Measurements from ENCODE around the gene ZC3H12C.

Gene ZC3H12C

DNA sequence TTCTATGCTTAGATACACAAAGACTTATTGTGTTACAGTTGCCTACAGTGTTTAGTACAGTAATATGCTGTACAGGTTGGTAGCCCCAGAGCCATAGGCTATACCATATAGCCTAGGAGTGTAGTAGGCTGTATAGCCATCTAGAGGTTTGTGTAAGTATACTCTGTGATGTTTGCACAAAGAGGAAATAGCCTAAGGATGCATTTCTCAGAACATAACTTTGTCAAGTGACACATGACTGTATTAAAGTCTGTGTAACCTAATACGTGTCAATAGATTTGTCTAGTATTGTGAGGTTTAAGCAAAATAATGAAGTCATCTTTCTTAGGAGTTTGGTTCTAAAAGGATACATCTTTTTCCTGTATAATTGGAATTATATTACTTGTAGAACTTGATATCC is 5.5 kb downstream of the ZC3H12C start:
- DNase-seq (ENCODE audit: low spot score): no peak

DNA sequence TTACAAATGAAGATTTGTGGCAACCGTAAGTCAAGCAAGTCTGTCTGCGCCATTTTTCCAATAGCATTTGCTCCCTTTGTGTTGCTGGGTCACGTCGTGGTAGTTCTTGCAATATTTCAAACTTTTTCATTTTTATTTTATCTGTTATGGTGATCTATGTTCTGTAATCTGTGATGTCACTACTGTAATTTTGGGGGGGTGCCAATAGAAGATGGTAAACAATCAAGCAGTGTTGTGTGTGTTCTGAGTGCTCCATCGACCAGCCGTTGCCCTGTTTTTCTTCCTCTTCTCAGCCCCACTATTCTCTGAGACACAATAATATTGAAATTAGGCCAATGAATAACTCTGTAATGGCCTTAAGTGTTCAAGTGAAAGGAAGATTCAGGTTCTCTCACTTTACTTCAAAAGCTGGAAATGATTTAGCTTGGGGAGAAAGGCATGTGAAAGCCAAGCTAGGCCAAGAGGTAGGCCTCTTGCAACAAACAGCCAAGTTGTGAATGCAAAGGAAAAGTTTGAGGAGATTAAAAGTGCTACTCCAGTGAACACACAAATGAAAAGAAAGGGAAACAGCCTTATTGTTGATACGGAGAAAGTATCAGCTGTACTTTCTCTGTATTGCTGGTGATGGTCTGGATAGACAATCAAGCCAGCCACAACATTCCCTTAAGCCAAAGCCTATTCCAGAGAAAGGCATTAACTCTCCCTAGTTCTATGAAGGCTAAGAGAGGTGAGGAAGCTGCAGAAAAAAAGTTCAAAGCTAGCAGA is 7.5 kb downstream of the ZC3H12C start:
- no peak for DNase-seq (ENCODE audit: low spot score)

DNA sequence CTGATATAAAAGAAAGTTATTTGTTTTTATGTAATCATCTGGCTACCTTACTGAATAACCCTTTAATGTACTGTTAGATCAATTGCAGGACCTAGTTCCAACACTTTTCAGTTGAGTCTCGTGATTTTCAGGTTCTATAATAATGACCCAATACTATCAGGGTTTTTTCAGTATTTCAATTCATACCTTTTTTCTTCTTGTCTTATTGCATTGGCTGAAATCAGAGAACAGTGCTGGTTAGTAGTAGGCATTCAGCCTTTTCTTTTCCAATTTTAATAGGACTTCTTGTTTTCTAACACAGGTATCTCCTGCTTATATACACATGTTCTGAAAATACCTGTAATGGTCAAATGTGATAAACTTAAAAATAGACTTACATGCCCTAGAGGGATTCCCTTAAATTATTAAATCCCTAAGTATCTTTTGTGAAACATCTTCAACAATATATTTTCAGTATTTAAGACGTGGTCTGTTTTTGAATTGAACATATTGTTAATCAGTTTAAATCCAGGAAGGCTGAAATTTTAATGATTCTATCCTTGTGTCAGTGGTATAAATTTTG is 13.6 kb downstream of the ZC3H12C start:
- DNase-seq (ENCODE audit: low spot score): no peak

DNA sequence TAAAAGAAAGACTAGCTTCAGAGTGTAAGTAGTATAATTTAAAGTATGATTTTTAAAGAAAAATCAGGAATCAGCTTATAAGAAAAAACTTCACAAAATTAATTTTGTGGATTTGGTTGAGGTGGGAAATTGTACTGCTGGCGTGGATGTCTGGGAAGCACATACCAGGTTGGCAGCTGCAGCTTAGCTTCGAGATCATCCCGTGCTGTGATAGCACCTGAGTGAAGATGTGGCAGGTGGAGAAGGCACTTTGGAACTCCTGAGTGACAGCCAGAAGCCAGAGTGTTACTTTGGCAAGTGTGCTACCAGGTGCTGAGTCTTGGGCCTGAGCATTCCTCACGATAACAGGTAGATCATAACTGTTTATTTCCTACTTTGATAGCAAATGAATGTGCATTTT is 17.7 kb downstream of the ZC3H12C start:
- no peak for DNase-seq (ENCODE audit: low spot score)

DNA sequence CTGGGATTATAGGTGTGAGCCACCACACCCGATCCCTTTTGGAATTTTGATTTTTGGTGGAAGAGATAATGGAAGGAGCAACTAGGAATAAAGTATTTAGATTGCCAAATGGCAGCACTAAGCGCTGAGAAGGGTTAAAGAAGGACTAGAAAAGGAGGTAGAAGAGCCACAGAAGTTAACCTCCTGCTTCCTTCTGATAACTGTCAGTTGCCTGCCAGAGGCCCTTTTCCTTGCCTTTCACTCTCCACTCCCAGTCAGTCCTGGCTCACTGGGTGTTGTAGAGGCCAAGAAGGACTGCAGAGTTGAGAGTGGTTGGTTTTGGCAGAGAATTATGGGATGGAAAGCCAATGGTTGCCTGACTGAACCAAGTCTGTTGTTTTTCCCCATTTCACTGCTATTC is 19.3 kb downstream of the ZC3H12C start:
- DNase-seq (ENCODE audit: low spot score): no peak

DNA sequence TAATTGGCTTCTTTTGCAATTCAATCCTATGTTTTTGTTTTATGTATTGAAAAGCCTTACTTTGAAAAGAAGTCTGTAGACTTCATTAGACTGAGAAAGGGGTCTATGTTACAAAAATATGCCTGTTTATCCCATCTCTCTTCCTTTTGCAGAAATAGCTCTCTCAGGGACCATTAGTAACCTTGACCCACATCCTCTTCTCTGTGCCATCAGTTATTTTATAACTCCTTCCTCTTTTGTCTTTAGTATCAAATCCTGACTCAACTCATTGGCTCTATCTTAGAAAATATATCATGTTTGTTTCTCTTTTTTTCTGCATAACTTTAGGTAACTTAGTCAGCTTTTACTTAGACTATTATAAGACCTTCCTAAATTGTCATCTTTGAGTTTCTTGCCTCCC is 20.3 kb downstream of the ZC3H12C start:
- DNase-seq (ENCODE audit: low spot score): no peak

DNA sequence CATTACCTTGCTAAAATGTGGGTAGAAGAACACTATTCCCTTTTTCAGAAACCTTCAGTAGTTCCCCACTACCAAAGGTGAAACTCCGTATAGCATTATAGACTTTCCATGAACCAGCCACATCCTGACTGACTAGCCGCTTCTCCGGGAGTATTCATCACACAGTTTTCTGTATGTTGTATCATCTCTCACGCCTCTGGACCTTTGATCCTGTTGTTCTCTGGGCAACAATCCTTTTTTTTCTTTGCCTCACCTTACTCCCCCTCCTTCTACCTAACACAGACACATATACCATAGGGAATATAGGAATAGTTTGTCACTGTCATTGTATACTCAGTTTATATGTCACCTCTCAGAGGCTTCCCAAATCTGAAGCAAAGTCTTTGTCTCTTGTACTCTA is 20.8 kb downstream of the ZC3H12C start:
- no peak for DNase-seq (ENCODE audit: low spot score)

DNA sequence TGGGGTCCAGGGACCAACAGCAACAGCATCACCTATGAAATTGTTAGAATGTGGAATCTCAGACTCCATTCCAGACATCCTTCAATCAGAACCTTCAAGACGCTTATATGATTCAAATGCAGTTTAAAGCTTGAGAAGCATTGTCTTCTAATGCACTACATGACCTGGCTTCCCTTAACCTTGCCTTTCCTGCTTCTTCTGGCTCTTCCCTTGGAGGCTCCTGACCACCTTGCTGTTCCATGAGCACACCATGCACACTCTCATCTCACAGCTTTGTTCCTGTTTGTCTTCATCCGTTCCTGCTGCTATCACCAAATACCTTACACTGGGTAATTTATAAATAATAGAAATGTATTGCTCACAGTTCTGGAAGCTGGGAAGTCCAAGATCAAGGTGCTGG is 26.1 kb downstream of the ZC3H12C start:
- no peak for DNase-seq (ENCODE audit: low spot score)

DNA sequence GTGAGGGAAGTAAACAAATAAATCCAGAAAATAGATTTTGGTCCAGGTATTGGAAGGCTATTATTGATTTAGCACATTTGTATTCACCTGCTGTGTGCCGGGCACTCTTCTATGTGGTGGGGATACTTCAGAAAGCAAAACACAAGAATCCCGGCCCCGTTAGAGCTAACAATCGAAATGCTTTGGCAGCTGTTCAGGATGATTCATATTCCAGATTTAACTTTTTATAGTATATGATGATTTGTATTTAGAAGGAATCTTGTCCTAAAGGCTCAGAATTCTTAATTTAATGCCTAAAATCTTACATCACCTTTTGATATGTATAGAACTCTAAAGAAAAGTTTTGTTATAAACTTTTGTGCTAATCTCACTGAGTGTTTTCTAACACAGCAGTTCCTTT is 28.0 kb downstream of the ZC3H12C start:
- no peak for DNase-seq (ENCODE audit: low spot score)

DNA sequence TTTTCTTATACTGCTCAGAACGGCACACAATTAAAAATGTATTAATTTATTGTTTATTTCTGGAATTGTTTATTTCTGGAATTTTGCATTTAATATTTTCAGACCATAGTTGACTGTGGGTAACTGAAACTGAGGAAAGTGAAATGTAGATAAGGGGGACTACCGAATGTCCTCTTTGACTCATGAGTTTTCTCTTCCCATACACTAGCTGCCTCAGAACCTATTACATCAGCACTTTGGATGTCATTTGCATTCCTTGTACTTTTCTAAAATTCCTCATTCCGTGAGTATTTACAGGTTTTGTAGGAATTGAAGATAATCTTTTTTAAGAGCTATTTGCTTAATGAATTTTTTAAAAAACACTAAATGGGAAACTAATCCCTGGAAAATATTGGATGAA is 29.8 kb downstream of the ZC3H12C start:
- DNase-seq (ENCODE audit: low spot score): no peak

DNA sequence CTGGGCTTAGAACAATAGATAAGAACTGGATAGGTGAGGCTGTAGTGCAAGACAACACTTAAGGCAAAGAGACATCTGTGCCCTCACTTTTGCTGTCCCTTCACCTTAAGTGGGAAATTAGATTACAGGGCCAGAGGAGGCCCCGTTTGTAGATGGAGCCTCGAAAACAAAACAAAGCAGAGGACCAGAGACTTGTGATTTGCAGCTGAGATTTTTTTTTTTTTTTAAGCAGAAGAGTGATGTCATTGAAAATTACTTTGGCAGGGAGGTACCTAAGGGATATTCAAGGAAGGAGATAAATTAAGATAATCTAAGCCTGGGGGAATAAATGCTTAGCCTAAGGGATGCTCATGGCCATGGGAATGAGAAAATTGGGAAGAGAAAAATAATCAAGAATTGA is 31.4 kb downstream of the ZC3H12C start:
- no peak for DNase-seq (ENCODE audit: low spot score)

DNA sequence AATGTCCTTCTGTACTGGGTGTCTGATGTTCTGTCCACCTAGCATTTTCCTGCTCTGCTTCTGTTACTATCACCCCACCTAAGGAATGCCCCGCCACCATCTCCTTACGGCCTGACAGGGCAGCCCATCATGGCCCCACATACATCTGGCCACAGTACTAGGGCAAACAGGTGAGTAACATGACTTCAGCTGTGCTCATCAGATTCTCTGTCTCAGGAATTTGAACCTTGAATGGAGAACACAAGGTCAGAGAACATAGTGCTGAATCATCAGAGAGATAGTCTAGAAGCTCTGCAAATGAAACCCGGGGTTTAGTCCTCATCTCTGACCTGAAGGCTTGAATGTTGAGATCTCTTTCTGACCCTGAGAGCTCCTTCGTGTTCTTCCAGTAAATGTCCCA is 32.4 kb downstream of the ZC3H12C start:
- DNase-seq (ENCODE audit: low spot score): no peak

DNA sequence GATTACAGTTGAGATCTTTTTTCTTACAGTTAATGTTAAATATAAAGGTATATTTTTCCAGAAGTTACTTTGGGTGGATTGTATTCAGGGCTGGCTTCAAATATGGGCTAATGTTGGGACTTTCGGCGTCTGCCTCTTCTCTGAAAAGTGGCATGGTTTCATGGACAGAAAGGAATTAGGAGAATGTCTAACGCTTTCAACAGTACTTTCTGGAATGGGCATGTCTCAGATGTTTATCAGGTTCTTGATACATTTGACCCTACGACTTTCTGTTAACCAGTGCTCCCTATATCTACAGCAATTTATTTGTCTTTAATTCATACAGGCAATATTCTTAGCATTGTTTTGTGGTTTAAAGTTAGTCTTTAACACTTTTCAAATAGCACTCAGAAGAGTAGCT is 33.7 kb downstream of the ZC3H12C start:
- no peak for DNase-seq (ENCODE audit: low spot score)

DNA sequence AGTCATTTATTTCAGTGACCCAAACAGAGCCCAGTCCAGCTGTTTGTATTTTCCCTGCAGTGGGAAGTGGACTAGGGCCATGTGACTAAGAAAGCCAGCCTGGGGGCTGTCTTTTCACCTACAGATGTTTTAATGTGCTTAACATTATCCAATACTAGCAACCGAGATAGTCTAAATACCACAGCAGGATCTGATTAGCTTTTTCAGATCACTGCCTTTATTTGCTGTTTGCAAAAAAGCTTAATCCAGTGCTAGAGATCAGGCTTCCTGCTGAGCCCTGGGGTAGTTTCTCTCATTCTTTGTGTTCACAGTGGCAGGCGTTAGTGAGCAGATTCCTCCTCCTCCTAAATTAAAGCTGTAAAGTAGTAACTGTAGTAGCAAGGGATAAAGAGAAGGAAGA is 35.0 kb downstream of the ZC3H12C start:
- DNase-seq (ENCODE audit: low spot score): no peak

DNA sequence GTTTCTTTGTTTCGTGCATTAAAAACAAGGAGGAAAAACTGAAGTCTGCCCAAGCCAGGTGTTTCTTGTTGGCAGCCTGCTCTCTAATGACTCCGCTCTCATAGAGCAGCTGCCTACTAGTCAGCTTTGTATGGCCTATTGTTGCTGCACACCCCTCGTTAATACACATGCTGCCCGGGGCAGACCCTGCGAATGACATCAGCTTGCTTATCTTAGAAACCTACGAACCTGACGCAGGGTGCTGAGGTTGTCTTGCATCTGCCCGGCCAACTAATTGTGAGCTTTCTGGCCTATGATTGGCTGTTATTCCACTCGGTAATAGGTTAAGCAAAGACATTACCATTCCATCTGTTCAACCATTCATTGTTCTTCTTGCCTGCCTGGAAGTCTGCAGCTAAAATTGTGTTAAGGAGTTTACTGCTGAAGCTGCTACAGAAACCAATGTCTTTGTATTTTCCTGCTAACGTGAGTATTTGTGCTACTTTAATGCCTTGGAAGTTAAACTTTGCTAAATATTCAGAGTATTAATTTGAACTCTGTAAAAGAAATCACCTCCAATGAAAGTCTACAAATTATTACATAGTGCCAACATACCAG is 37.5 kb downstream of the ZC3H12C start:
- DNase-seq (ENCODE audit: low spot score): no peak

DNA sequence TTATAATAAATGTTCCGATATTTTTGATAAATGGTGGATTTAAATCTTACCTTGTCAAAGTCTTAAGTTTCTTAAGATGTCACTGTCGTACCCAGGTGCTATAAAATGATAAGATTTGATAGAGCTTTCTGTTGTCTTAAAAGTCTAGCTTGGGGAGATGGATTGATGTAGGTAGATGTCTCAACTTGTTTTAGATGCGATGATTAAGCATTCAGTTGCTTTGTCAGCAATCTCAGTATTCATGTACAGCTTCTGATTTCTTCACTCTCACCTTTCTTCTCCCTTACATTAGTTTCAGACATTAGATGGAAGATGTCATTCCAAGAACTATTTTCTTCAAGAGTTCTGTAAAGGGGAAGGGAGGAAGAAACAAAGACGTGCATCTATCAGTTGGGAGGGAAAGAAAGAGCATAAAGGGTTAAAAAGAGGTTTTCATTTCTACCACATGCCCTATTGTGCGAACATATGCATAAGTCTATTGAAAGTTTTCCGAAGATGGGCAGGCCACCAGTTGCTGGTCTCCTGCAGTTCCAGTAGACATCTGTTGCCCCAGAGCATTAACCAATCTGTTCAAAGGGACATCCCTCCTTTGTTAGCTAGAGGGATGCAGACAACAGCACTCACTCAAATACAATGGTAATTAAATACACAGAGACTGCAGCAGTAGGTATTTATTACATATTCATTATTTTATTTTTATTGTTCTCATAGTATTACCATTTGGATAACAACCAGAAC is 38.4 kb downstream of the ZC3H12C start:
- no peak for DNase-seq (ENCODE audit: low spot score)

DNA sequence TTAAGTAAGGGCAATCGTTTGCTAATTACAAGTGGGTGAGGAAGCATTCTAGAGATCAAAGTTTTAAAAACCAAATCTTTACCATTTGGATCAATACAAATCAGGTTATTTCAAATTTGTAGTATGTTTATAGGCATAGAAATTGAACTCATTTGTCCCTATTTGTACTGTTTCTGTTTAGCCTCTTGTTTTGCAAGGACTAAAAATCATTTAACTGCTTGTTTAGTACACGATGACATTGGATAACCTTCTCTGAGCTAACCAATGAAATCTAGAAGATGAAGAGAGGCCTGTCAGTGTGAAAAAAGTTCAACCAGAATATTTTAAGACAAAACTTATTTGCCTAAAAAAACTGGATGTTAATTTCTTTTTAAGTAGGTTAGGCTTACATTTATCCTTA is 40.0 kb downstream of the ZC3H12C start:
- DNase-seq (ENCODE audit: low spot score): no peak

DNA sequence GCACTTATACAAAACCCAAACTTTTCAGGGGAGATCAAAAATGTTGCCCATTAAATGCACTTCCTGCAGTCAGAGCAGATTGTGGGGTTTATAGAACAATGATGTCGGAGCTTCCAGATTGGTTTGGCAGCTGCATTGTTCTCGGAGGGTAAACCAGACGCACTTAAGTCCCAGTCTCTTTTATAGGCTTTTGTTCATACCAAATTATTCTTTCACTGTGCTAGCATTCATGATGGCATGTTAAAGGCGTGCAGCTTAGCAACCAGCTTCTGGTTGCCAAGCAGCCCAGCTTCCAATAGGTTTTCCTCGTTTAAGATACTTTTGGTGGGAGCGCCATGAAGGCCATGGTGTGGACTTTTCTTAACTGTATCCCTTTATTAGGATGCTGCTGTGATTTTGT is 40.9 kb downstream of the ZC3H12C start:
- DNase-seq (ENCODE audit: low spot score): no peak

DNA sequence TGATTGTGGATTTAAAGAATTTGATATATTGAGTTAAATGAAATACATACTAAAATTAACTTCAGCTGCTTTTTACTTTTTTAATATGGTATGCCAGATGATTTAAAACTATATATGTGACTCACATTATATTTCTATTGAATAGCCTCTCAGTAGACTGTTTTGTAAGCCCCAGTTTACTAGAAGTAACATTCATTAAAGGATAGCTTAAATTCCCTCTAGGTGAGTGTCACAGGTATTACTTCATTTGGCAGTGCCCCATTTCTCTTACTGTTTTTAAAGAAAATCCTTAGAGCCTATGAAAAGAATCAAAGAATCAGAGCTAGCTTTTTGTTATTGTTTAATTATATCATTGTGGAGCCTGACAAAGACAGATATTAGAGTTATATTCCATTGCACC is 48.6 kb downstream of the ZC3H12C start:
- no peak for DNase-seq (ENCODE audit: low spot score)

DNA sequence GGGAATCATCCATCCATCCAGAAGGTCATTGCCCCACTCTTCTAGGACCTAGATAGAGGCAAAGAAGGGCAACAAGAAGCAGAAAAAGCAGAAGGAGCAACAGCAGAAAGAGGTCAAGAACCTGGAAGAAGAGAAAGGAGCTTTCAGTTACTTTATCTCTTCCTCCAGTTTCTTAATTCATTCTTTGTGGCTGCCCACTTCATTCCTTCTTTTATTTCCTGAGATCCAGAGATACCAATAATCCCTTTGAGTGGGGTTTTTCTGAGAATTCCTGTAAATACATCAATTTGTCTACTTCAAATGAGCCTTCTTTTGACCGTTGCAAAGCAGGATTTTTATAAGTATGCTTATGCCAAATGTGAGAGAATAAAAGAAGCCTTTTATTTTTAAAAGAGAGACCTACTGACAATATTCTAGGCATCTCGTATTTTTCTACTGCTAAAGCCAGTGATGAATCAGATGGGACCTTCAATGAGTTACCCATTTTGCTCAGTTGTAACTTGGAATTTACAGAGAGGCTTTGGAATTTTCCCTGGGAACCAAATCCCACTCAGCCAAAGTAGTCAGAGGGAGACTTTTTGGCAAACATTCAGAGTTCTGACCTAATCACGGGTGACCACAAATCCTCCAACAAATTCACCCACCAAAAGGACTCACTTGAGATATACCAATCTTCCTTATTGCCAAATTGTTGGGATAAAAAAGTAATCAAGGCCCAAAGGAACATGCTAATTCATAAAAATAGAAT is 54.9 kb downstream of the ZC3H12C start:
- DNase-seq (ENCODE audit: low spot score): no peak

DNA sequence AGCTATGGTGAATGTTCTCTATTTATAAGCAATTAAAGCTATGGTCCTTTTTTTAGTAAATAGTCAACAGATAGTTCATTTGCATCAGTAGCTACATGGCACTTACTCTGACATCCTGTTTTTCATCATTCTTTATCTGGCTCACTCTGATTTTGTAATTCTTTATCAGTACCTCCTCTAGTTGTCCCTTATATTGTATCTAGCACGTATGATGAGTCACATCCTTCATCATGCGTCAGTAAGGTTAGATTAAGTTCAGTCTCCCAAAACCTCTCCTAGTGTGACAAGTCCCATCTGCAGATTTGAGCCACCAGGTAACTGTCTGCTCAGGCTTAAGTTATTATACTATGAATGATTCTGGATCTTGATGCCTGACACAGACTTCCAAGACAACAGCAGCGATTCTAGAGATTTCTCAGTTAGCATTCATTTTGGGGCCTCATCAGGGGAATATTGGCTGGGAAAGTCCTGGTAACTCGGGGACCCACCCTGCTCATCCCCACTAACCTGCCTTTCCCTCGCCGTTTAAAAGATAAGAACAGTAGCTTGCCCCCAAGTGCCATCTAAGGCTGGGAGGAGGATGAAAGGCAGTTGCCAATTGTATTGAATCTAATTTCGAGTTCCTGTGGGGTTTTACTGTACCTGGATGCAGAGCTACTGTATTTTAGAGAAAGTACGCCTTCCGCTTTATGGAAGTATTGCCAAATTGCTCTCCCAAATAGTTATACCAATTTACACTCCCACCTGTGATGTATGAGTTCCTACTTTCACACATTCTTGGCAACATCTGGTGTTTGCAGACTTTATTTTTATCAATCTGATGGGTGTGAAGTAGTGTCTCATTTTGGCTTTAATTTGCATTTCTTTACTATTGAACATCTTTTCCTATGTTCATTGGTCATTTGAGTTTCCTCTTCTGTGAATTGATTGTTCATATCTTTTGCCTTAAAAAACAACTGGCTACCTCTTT is 55.9 kb downstream of the ZC3H12C start:
- DNase-seq (ENCODE audit: low spot score): no peak
